HepG2 (cell line): ENCODE data around the gene CLBA1. TPM values are rescaled to one million over a fixed set of nuclear protein-coding genes. Genes with fewer than 3 reads are reported as not detected.

Source experiments
- ATAC-seq: fragments of 200-7000 bp; cut with Tn5 transposase; 3 replicates; pipeline ENCODE4 v1.9.1; 2020; ENCODE audit warnings: mild to moderate bottlenecking, moderate library complexity
- BruUV-seq: library from RNA; stranded (reverse); fragments of 400-500 nt; replicated peaks from 2 replicates; lab custom pipeline; 2021; lab: Mats Ljungman, UMichigan
- CTCF ChIA-PET: fragments of 300-600 bp; formaldehyde crosslinking; extraction: SDS; loops from one replicate; lab custom pipeline; 2021; ENCODE audit warnings: low total read pairs, inconsistent platforms, low intra/inter-chr PET ratio; lab: Yijun Ruan, JAX
- POLR2A ChIA-PET: fragments of 350-600 bp; sonication (Branson Sonifier 250); formaldehyde crosslinking; loops from one replicate; lab custom pipeline; 2020; ENCODE audit warnings: antibody characterized with exemption, inconsistent platforms; lab: Yijun Ruan, JAX
- DNase-seq: peaks from one replicate; pipeline ENCODE4 v3.0.0-alpha.2; 2015; ENCODE audit warnings: low spot score
- FAIRE-seq: peaks from 3 replicates; lab custom pipeline; 2011; peaks lifted over from hg19 to GRCh38; lab: Jason Lieb, UNC
- H2AFZ ChIP-seq: one replicate; pipeline ENCODE4 v1.6.1; 2011; ENCODE audit warnings: low read length, inconsistent platforms
- H3K27ac ChIP-seq: fragments of 300-600 bp; 3 replicates; pipeline ENCODE4 v1.8.0; 2011; ENCODE audit warnings: mixed run types, mild to moderate bottlenecking, mixed read lengths, low read length, inconsistent platforms; ENCODE audit not compliant: insufficient read depth; ENCODE audit errors: extremely low read length
- H3K27me3 ChIP-seq, 2 experiments: fragments of 200-600 bp in 1 of 2; 2 replicates in 1 of 2; 3 replicates in 1 of 2; pipeline versions ENCODE4 v1.6.0 to v1.8.0; 2011; ENCODE audit warnings: low read length in 2 of 2, mild to moderate bottlenecking in 2 of 2, moderate library complexity in 2 of 2, inconsistent platforms in 1 of 2; ENCODE audit not compliant: insufficient read depth in 2 of 2, control insufficient read depth in 1 of 2
- H3K36me3 ChIP-seq, 2 experiments: fragments of 200-600 bp in 1 of 2; replicated peaks in 1 of 2; 2 replicates in 1 of 2; 3 replicates in 1 of 2; pipeline versions ENCODE4 v1.5.1 to v1.8.0; 2011; ENCODE audit warnings: low read length in 2 of 2, inconsistent platforms in 1 of 2; ENCODE audit not compliant: insufficient read depth in 2 of 2, control insufficient read depth in 1 of 2
- H3K4me1 ChIP-seq: 2 replicates; pipeline ENCODE4 v1.5.1; 2012; ENCODE audit warnings: low read length, inconsistent platforms; ENCODE audit not compliant: insufficient read depth
- H3K4me2 ChIP-seq: 2 replicates; pipeline ENCODE4 v1.6.0; 2011; ENCODE audit warnings: low read depth, low read length, inconsistent platforms
- H3K4me3 ChIP-seq, 3 experiments: fragments of 200-600 bp in 1 of 3; sonication (generic), shearing (Covaris generic) in 1 of 3; replicated peaks in 1 of 3; 2 replicates each; pipeline ENCODE4 v1.5.1; 2011 to 2016; ENCODE audit warnings: low read length in 3 of 3, inconsistent platforms in 2 of 3, low read depth in 2 of 3, mild to moderate bottlenecking in 2 of 3, control low read depth in 1 of 3, mixed read lengths in 1 of 3; ENCODE audit not compliant: insufficient read depth in 1 of 3
- H3K79me2 ChIP-seq: one replicate; pipeline ENCODE4 v1.6.1; 2011; ENCODE audit warnings: low read length, inconsistent platforms; ENCODE audit not compliant: insufficient read depth
- H3K9ac ChIP-seq: 2 replicates; pipeline ENCODE4 v1.6.0; 2011; ENCODE audit warnings: mild to moderate bottlenecking, low read depth, low read length, inconsistent platforms; ENCODE audit not compliant: insufficient read depth
- H3K9me3 ChIP-seq: 2 replicates; pipeline ENCODE4 v1.5.1; 2012; ENCODE audit warnings: mild to moderate bottlenecking, low read length
- H4K20me1 ChIP-seq: 2 replicates; pipeline ENCODE4 v1.6.0; 2011; ENCODE audit warnings: inconsistent platforms, mild to moderate bottlenecking, low read length, moderate library complexity; ENCODE audit not compliant: insufficient read depth
- AGO1 ChIP-seq: fragments of 200-400 bp; formaldehyde crosslinking; IDR thresholded peaks from 2 replicates; pipeline ENCODE4 v1.6.1; 2017; ENCODE audit warnings: mild to moderate bottlenecking, low read depth, low read length, moderate library complexity; ENCODE audit not compliant: poor library complexity, severe bottlenecking
- CHCHD3 ChIP-seq: sonication (generic); formaldehyde crosslinking; IDR thresholded peaks from 2 replicates; pipeline ENCODE4 v1.8.0; 2022; ENCODE audit warnings: mild to moderate bottlenecking, missing genetic modification reagents, moderate library complexity
- FOSL2 ChIP-seq: sonication (generic); formaldehyde crosslinking; IDR thresholded peaks from 2 replicates; pipeline ENCODE4 v1.4.0; 2020; ENCODE audit warnings: missing genetic modification reagents
- IKZF1 ChIP-seq: fragments of 450-650 bp; IDR thresholded peaks from 2 replicates; pipeline ENCODE4 v1.7.1; 2016
- ISL2 ChIP-seq: sonication (generic); formaldehyde crosslinking; IDR thresholded peaks from 2 replicates; pipeline ENCODE4 v1.5.0; 2020; ENCODE audit warnings: missing genetic modification reagents
- JARID2 ChIP-seq: sonication (generic); formaldehyde crosslinking; IDR thresholded peaks from 2 replicates; pipeline ENCODE4 v1.8.1; 2023; ENCODE audit warnings: missing genetic modification reagents, inconsistent platforms; ENCODE audit not compliant: insufficient replicate concordance
- JDP2 ChIP-seq: sonication (generic); formaldehyde crosslinking; IDR thresholded peaks from 2 replicates; pipeline ENCODE4 v1.8.1; 2022; ENCODE audit warnings: missing genetic modification reagents, borderline replicate concordance
- NFYC ChIP-seq: IDR thresholded peaks from 2 replicates; pipeline ENCODE4 v1.6.1; 2016; ENCODE audit warnings: missing genetic modification reagents, missing compliant biosample characterization
- RFX5 ChIP-seq: IDR thresholded peaks from 2 replicates; pipeline ENCODE4 v1.6.1; 2011; ENCODE audit warnings: low read depth, low read length, improper control_type of control experiment
- SIX4 ChIP-seq: sonication (generic); formaldehyde crosslinking; IDR thresholded peaks from 2 replicates; pipeline ENCODE4 v1.4.0; 2020; ENCODE audit warnings: missing genetic modification reagents
- U2AF1 ChIP-seq: fragments of 200-400 bp; formaldehyde crosslinking; optimal IDR thresholded peaks from 2 replicates; pipeline ENCODE3; 2017; ENCODE audit warnings: mild to moderate bottlenecking, low read depth, low read length
- ZMYM3 ChIP-seq: sonication (generic); formaldehyde crosslinking; IDR thresholded peaks from 2 replicates; pipeline ENCODE4 v1.5.1; 2020; ENCODE audit warnings: mild to moderate bottlenecking, missing genetic modification reagents
- ZNF33B ChIP-seq: sonication (generic); formaldehyde crosslinking; IDR thresholded peaks from 2 replicates; pipeline ENCODE4 v1.5.1; 2020; ENCODE audit warnings: mild to moderate bottlenecking, missing genetic modification reagents
- ZNF713 ChIP-seq: sonication (generic); formaldehyde crosslinking; IDR thresholded peaks from 2 replicates; pipeline ENCODE4 v1.4.0; 2020; ENCODE audit warnings: mild to moderate bottlenecking, missing genetic modification reagents
- ZSCAN21 ChIP-seq: sonication (generic); formaldehyde crosslinking; IDR thresholded peaks from 2 replicates; pipeline ENCODE4 v1.8.0; 2022; ENCODE audit warnings: mild to moderate bottlenecking, missing genetic modification reagents, moderate library complexity, borderline replicate concordance
- WGBS: methylation state at CpG from one replicate; pipeline ENCODE4 v1.1.6; 2017; ENCODE audit warnings: low lambda C conversion rate; 5-methylcytosine and 5-hydroxymethylcytosine counted together
- in situ Hi-C: cut with HindIII; loops from 2 replicates; pipeline ENCODE4 v1.10.0; 2017; ENCODE audit warnings: low pct_unique_long_range_greater_than_20kb; ENCODE audit not compliant: extremely low pct_ligation_motif_present
- intact Hi-C: fragments of 100-400 bp; cut with micrococcal nuclease; formaldehyde crosslinking; loops from one replicate; pipeline ENCODE4 v1.10.0; 2022; ENCODE audit not compliant: unreplicated experiment
- polyA plus RNA-seq, 8 experiments: library from polyadenylated mRNA; depleted of rRNA in 3 of 8; stranded (reverse) in 7 of 8; unstranded in 1 of 8; fragments of >200 nt; fragmentation: Illumina TruSeq in 4 of 8; extraction: Trizol in 4 of 8; gene quantifications; 2 replicates each; pipeline versions ENCODE4 v1.2.1 to v1.2.3, GENCODE V29; 2011 to 2016; ENCODE audit warnings: low read depth in 4 of 8, missing spikeins in 1 of 8, mixed read lengths in 1 of 8; ENCODE audit not compliant: insufficient read depth in 1 of 8
- total RNA-seq, 5 experiments: library from RNA; depleted of rRNA; stranded (reverse); fragments of >200 nt; fragmentation: Illumina TruSeq; extraction: Trizol; gene quantifications; 2 replicates each; pipeline ENCODE4 v1.2.3, GENCODE V29; 2016; ENCODE audit warnings: low read depth in 1 of 5
- TF ChIP-seq, protein P1 (sequence below): sonication (generic); formaldehyde crosslinking; IDR thresholded peaks from 2 replicates; pipeline ENCODE4 v1.4.0; 2020; ENCODE audit warnings: mild to moderate bottlenecking, missing genetic modification reagents
- TF ChIP-seq, protein P2 (sequence below): sonication (generic); formaldehyde crosslinking; IDR thresholded peaks from 2 replicates; pipeline ENCODE4 v1.8.0; 2022; ENCODE audit warnings: missing genetic modification reagents, mild to moderate bottlenecking, inconsistent platforms, borderline replicate concordance
- TF ChIP-seq, protein P3 (sequence below): sonication (generic); formaldehyde crosslinking; conservative IDR thresholded peaks from 2 replicates; pipeline ENCODE4 v1.8.0; 2022; ENCODE audit warnings: mild to moderate bottlenecking, moderate library complexity, missing genetic modification reagents
- TF ChIP-seq, protein P4 (sequence below): sonication (generic); formaldehyde crosslinking; conservative IDR thresholded peaks from 2 replicates; pipeline ENCODE4 v1.4.0; 2020; ENCODE audit warnings: missing genetic modification reagents

Gene CLBA1
- total and polyA plus RNA-seq, 2 of the 13 experiments (the other 11 are each of a cell fraction or from before 2014, with no cell fraction given): 1.2 to 1.4 TPM

DNA sequence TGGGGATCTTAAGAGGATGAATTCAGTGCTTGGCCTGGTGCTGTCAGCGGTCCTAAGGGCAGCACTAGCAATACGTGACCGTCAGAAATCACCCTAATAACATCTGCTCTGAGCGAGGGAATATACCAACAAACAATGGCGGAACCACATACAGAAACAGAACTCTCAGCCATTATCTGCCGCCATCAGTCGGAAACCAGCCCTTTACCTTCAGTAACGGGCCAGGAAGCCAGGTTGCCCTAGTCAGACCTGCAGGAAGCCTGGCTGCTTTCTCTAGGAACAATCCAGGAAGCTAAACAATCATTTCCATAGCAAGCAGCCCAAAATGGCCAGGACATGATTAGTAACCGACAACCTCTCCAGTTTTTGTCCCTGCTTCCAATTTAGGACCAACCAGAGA is 29.7 kb downstream of the CLBA1 start:
- DNase-seq: no peak
- CTCF ChIA-PET: no interaction called here

More for the DNA sequence above, 29.7 kb downstream of the CLBA1 start:
- H3K4me2 ChIP-seq: no peak overlapping the region
- H3K4me3 ChIP-seq: no peak overlapping the region
- H2AFZ ChIP-seq: no peak overlapping the region
- no peaks in the 10 kb centered on the region; a peak in 1 of 5 replicates for H3K27me3 ChIP-seq
- no peaks in the 10 kb centered on the region for H3K9me3 ChIP-seq
- no peak for FAIRE-seq
- WGBS: 95% methylated on average over 9 of the region's 9 CpGs
- TF ChIP-seq, protein P1, sequence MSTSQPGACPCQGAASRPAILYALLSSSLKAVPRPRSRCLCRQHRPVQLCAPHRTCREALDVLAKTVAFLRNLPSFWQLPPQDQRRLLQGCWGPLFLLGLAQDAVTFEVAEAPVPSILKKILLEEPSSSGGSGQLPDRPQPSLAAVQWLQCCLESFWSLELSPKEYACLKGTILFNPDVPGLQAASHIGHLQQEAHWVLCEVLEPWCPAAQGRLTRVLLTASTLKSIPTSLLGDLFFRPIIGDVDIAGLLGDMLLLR: no peak
- TF ChIP-seq ZSCAN21 (CRISPR knock-in tag) (no peak), RFX5 (no peak), NFYC (CRISPR knock-in tag) (no peak), AGO1 (no peak), ZNF713 (CRISPR knock-in tag) (no peak), IKZF1 (no peak), ZMYM3 (CRISPR knock-in tag) (no peak), FOSL2 (CRISPR knock-in tag) (no peak), ZNF33B (no peak), JARID2 (CRISPR knock-in tag) (no peak), SIX4 (CRISPR knock-in tag) (no peak), JDP2 (CRISPR knock-in tag) (no peak), ISL2 (CRISPR knock-in tag) (no peak), CHCHD3 (CRISPR knock-in tag) (no peak), U2AF1 (no peak)
- TF ChIP-seq, protein P2, sequence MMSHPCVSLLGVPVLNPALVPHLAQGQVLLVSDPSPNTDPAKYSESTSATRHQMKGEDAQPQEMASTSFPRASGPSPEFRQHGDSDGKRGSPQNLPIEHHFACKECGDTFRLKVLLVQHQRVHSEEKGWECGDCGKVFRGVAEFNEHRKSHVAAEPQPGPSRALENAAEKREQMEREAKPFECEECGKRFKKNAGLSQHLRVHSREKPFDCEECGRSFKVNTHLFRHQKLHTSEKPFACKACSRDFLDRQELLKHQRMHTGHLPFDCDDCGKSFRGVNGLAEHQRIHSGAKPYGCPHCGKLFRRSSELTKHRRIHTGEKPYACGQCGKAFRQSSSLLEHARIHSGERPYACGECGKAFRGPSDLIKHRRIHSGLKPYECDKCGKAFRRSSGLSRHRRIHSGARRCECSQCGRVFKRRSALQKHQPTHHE: no peak
- TF ChIP-seq, protein P3, sequence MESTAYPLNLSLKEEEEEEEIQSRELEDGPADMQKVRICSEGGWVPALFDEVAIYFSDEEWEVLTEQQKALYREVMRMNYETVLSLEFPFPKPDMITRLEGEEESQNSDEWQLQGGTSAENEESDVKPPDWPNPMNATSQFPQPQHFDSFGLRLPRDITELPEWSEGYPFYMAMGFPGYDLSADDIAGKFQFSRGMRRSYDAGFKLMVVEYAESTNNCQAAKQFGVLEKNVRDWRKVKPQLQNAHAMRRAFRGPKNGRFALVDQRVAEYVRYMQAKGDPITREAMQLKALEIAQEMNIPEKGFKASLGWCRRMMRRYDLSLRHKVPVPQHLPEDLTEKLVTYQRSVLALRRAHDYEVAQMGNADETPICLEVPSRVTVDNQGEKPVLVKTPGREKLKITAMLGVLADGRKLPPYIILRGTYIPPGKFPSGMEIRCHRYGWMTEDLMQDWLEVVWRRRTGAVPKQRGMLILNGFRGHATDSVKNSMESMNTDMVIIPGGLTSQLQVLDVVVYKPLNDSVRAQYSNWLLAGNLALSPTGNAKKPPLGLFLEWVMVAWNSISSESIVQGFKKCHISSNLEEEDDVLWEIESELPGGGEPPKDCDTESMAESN: no peak
- TF ChIP-seq, protein P4, sequence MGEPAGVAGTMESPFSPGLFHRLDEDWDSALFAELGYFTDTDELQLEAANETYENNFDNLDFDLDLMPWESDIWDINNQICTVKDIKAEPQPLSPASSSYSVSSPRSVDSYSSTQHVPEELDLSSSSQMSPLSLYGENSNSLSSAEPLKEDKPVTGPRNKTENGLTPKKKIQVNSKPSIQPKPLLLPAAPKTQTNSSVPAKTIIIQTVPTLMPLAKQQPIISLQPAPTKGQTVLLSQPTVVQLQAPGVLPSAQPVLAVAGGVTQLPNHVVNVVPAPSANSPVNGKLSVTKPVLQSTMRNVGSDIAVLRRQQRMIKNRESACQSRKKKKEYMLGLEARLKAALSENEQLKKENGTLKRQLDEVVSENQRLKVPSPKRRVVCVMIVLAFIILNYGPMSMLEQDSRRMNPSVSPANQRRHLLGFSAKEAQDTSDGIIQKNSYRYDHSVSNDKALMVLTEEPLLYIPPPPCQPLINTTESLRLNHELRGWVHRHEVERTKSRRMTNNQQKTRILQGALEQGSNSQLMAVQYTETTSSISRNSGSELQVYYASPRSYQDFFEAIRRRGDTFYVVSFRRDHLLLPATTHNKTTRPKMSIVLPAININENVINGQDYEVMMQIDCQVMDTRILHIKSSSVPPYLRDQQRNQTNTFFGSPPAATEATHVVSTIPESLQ (CRISPR knock-in tag): no peak
- TF ChIP-seq, all 625 proteins: peak for 0
- Histone ChIP-seq H3K9ac (no peak overlapping the region), H4K20me1 (peaks cover 32% of the 10 kb centered on the region), H3K4me1 (peaks cover 62% of the 10 kb centered on the region), H3K79me2 (peaks cover 87% of the 10 kb centered on the region), H3K27ac (no peak overlapping the region), H3K36me3 (peaks cover 13 to 21% of the 10 kb centered on the region in 2 experiments; a peak in 4 of 5 replicates)
- POLR2A ChIA-PET: no interaction called here
- BruUV-seq: no TSS peak
- intact Hi-C loops: no loop called here
- in situ Hi-C loops: no loop called here
- ATAC-seq: no peak
